Osteoblast (primary cell): ENCODE measurements around the gene PCCA. TPM values are rescaled to one million over a fixed set of nuclear protein-coding genes. Genes with fewer than 3 reads are reported as not detected.

Source experiments
- DNase-seq: peaks from one replicate; pipeline ENCODE4 v3.0.0; 2011; ENCODE audit warnings: low spot score, mixed read lengths; ENCODE audit not compliant: insufficient read length; ENCODE audit errors: missing footprints
- H2AFZ ChIP-seq: 2 replicates; pipeline ENCODE4 v1.6.0; 2011; ENCODE audit warnings: mild to moderate bottlenecking, low read length
- H3K27ac ChIP-seq: 2 replicates; pipeline ENCODE4 v1.5.1; 2011; ENCODE audit warnings: mild to moderate bottlenecking, low read depth, low read length, moderate library complexity
- H3K27me3 ChIP-seq: 2 replicates; pipeline ENCODE4 v1.6.0; 2012; ENCODE audit warnings: mild to moderate bottlenecking, control low read depth, inconsistent platforms, low read length, moderate library complexity; ENCODE audit not compliant: insufficient read depth
- H3K36me3 ChIP-seq: 2 replicates; pipeline ENCODE4 v1.5.1; 2011; ENCODE audit warnings: mild to moderate bottlenecking, low read length, control low read depth, moderate library complexity; ENCODE audit not compliant: insufficient read depth
- H3K4me1 ChIP-seq: 2 replicates; pipeline ENCODE4 v1.5.1; 2011; ENCODE audit warnings: mild to moderate bottlenecking, low read length, control low read depth, moderate library complexity; ENCODE audit not compliant: insufficient read depth
- H3K4me2 ChIP-seq: 2 replicates; pipeline ENCODE4 v1.6.0; 2011; ENCODE audit warnings: mild to moderate bottlenecking, low read length; ENCODE audit not compliant: insufficient read depth
- H3K4me3 ChIP-seq: fragments of 200-600 bp; sonication (generic); 3 replicates; pipeline ENCODE4 v1.5.1; 2012; ENCODE audit warnings: mild to moderate bottlenecking, low read length, inconsistent platforms; ENCODE audit not compliant: insufficient read depth
- H3K79me2 ChIP-seq: 2 replicates; pipeline ENCODE4 v1.6.0; 2012; ENCODE audit warnings: mild to moderate bottlenecking, low read length, control low read depth, inconsistent platforms; ENCODE audit not compliant: insufficient read depth
- H3K9me3 ChIP-seq: 2 replicates; pipeline ENCODE4 v1.5.1; 2011; ENCODE audit warnings: low read depth, low read length, control low read depth
- H4K20me1 ChIP-seq: 2 replicates; pipeline ENCODE4 v1.6.0; 2012; ENCODE audit warnings: mild to moderate bottlenecking, low read length, control low read depth; ENCODE audit not compliant: insufficient read depth
- CTCF ChIP-seq: IDR thresholded peaks from 2 replicates; pipeline ENCODE4 v1.5.1; 2011; ENCODE audit warnings: mild to moderate bottlenecking, low read depth, low read length, moderate library complexity; ENCODE audit errors: extremely low read depth
- total RNA-seq: library from RNA; depleted of rRNA; stranded (reverse); fragments of >200 nt; gene quantifications from 2 replicates; pipeline ENCODE4 v1.2.3, GENCODE V29; 2012

PCCA gene
- total RNA-seq, 1 donor: 40.5 TPM

GRCh38 chr13:100395698-100396373 is 306.9 kb downstream of the PCCA start:
- no peak for TF ChIP-seq CTCF
- Histone ChIP-seq H3K4me1 (peaks cover 38% of the 10 kb centered on the region), H3K9me3 (no peaks in the 10 kb centered on the region), H3K27ac (no peak overlapping the region), H3K79me2 (no peaks in the 10 kb centered on the region), H3K4me3 (no peak overlapping the region), H3K27me3 (no peaks in the 10 kb centered on the region), H3K36me3 (no peaks in the 10 kb centered on the region), H2AFZ (no peak overlapping the region), H3K4me2 (no peak overlapping the region), H4K20me1 (no peaks in the 10 kb centered on the region)
- no peak for DNase-seq

- H3K79me2 ChIP-seq: no peaks in the 10 kb centered on the region
- H3K27ac ChIP-seq: no peak overlapping the region
- no peak for DNase-seq
- H3K36me3 ChIP-seq: no peaks in the 10 kb centered on the region
- no peak overlapping the region for H3K4me2 ChIP-seq
- no peak overlapping the region for H2AFZ ChIP-seq
- no peak for TF ChIP-seq CTCF
- H3K4me3 ChIP-seq: no peak overlapping the region
- peaks cover 35% of the 10 kb centered on the region for H3K4me1 ChIP-seq
- H4K20me1 ChIP-seq: no peaks in the 10 kb centered on the region
- H3K27me3 ChIP-seq: no peaks in the 10 kb centered on the region
- no peaks in the 10 kb centered on the region for H3K9me3 ChIP-seq
Observed at GRCh38 chr13:100396776-100397175, 307.9 kb downstream of the PCCA start.

GRCh38 chr13:100397627-100398026 is 308.7 kb downstream of the PCCA start:
- no peaks in the 10 kb centered on the region for H3K36me3 ChIP-seq
- H3K4me1 ChIP-seq: peaks cover 26% of the 10 kb centered on the region
- no peaks in the 10 kb centered on the region for H4K20me1 ChIP-seq
- H3K27ac ChIP-seq: no peak overlapping the region
- TF ChIP-seq CTCF: no peak
- no peak overlapping the region for H2AFZ ChIP-seq
- H3K79me2 ChIP-seq: no peaks in the 10 kb centered on the region
- H3K4me2 ChIP-seq: no peak overlapping the region
- H3K27me3 ChIP-seq: no peaks in the 10 kb centered on the region
- H3K4me3 ChIP-seq: no peak overlapping the region
- no peak for DNase-seq
- no peaks in the 10 kb centered on the region for H3K9me3 ChIP-seq

- no peak overlapping the region for H2AFZ ChIP-seq
- H3K4me3 ChIP-seq: no peak overlapping the region
- H3K4me1 ChIP-seq: peaks cover 20% of the 10 kb centered on the region
- H3K79me2 ChIP-seq: no peaks in the 10 kb centered on the region
- no peaks in the 10 kb centered on the region for H4K20me1 ChIP-seq
- no peak for TF ChIP-seq CTCF
- H3K4me2 ChIP-seq: no peak overlapping the region
- H3K27me3 ChIP-seq: no peaks in the 10 kb centered on the region
- H3K36me3 ChIP-seq: no peaks in the 10 kb centered on the region
- DNase-seq: no peak
- H3K9me3 ChIP-seq: no peaks in the 10 kb centered on the region
- no peak overlapping the region for H3K27ac ChIP-seq
Observed at GRCh38 chr13:100398360-100398759, 309.5 kb downstream of the PCCA start.
